Ishikawa (cell line): ENCODE results near the gene UGT1A8.

Source experiments
- CEBPB ChIP-seq: IDR thresholded peaks from 2 replicates; pipeline ENCODE4 v1.6.1; 2012
- CREB1 ChIP-seq: IDR thresholded peaks from 2 replicates; pipeline ENCODE4 v1.6.1; 2012; ENCODE audit warnings: low read depth
- EGR1 ChIP-seq: IDR thresholded peaks from 2 replicates; pipeline ENCODE4 v1.6.1; 2012
- FOXM1 ChIP-seq: IDR thresholded peaks from 2 replicates; pipeline ENCODE4 v1.6.1; 2012; ENCODE audit warnings: low read depth, borderline replicate concordance
- NFIC ChIP-seq: IDR thresholded peaks from 2 replicates; pipeline ENCODE4 v1.6.1; 2012
- RAD21 ChIP-seq: IDR thresholded peaks from 2 replicates; pipeline ENCODE4 v1.6.1; 2012; ENCODE audit warnings: low read depth
- TAF1 ChIP-seq: IDR thresholded peaks from 2 replicates; pipeline ENCODE4 v1.6.1; 2012; ENCODE audit warnings: low read depth, mild to moderate bottlenecking
- TCF12 ChIP-seq: IDR thresholded peaks from 2 replicates; pipeline ENCODE4 v1.6.1; 2012; ENCODE audit warnings: low read depth
- TEAD4 ChIP-seq: IDR thresholded peaks from 2 replicates; pipeline ENCODE4 v1.6.1; 2012
- YY1 ChIP-seq: IDR thresholded peaks from 2 replicates; pipeline ENCODE4 v1.6.1; 2012; ENCODE audit warnings: low read depth
- ZBTB7A ChIP-seq: IDR thresholded peaks from 2 replicates; pipeline ENCODE4 v1.6.1; 2012; ENCODE audit warnings: low read depth
- TF ChIP-seq, protein P1 (sequence below): IDR thresholded peaks from 2 replicates; pipeline ENCODE4 v1.6.1; 2012
- TF ChIP-seq, protein P2 (sequence below): IDR thresholded peaks from 2 replicates; pipeline ENCODE4 v1.6.1; 2012; ENCODE audit warnings: low read depth, mild to moderate bottlenecking
- TF ChIP-seq, protein P3 (sequence below): IDR thresholded peaks from 2 replicates; pipeline ENCODE4 v1.6.1; 2012

UGT1A8 gene

DNA sequence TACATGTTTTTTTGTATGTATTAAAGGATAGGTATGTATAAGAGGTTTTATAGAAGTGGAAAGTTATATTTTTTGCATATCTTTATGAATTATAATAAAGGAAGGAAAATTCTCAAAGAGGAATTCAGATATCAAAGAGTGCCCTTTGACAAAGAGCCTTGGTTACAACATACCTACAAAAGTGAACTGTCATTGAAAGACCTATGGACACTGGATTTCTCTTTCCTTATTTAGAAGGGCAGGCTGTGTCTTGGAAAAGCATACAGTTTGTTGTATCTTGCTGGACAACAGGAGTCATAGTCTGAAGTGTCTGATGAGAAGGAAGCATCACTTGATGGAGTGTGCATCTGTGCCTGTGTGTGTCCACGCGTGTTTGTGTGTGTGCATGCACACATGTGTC, 34.0 kb downstream of the UGT1A8 start:
- TF ChIP-seq NFIC: no peak
- TF ChIP-seq ZBTB7A: no peak
- TF ChIP-seq, protein P1, sequence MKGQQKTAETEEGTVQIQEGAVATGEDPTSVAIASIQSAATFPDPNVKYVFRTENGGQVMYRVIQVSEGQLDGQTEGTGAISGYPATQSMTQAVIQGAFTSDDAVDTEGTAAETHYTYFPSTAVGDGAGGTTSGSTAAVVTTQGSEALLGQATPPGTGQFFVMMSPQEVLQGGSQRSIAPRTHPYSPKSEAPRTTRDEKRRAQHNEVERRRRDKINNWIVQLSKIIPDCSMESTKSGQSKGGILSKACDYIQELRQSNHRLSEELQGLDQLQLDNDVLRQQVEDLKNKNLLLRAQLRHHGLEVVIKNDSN: no peak
- no peak for TF ChIP-seq CEBPB
- TF ChIP-seq TEAD4: no peak
- TF ChIP-seq, protein P2, sequence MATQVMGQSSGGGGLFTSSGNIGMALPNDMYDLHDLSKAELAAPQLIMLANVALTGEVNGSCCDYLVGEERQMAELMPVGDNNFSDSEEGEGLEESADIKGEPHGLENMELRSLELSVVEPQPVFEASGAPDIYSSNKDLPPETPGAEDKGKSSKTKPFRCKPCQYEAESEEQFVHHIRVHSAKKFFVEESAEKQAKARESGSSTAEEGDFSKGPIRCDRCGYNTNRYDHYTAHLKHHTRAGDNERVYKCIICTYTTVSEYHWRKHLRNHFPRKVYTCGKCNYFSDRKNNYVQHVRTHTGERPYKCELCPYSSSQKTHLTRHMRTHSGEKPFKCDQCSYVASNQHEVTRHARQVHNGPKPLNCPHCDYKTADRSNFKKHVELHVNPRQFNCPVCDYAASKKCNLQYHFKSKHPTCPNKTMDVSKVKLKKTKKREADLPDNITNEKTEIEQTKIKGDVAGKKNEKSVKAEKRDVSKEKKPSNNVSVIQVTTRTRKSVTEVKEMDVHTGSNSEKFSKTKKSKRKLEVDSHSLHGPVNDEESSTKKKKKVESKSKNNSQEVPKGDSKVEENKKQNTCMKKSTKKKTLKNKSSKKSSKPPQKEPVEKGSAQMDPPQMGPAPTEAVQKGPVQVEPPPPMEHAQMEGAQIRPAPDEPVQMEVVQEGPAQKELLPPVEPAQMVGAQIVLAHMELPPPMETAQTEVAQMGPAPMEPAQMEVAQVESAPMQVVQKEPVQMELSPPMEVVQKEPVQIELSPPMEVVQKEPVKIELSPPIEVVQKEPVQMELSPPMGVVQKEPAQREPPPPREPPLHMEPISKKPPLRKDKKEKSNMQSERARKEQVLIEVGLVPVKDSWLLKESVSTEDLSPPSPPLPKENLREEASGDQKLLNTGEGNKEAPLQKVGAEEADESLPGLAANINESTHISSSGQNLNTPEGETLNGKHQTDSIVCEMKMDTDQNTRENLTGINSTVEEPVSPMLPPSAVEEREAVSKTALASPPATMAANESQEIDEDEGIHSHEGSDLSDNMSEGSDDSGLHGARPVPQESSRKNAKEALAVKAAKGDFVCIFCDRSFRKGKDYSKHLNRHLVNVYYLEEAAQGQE: no peak
- no peak for TF ChIP-seq YY1
- TF ChIP-seq, protein P3, sequence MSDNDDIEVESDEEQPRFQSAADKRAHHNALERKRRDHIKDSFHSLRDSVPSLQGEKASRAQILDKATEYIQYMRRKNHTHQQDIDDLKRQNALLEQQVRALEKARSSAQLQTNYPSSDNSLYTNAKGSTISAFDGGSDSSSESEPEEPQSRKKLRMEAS: no peak

DNA sequence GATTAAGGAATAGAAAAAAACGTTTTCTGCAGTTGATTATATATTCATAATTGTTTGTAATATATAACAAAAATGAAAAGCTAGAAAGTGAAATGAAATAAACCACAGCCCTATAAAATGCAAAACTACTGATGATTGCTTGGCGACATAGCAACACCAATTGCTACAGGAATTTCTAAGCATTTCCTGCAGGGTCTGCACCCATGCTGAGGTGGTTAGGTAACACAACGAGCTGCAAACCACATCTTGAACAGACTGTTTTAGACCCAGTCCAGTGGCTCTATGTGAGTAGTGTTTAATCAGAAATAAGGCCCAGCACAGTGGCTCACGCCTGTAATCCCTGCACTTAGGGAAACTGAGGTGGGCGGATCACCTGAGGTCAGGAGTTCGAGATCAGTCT, 37.1 kb downstream of the UGT1A8 start:
- TF ChIP-seq, protein P3: no peak
- no peak for TF ChIP-seq RAD21
- no peak for TF ChIP-seq TAF1
- no peak for TF ChIP-seq YY1

DNA sequence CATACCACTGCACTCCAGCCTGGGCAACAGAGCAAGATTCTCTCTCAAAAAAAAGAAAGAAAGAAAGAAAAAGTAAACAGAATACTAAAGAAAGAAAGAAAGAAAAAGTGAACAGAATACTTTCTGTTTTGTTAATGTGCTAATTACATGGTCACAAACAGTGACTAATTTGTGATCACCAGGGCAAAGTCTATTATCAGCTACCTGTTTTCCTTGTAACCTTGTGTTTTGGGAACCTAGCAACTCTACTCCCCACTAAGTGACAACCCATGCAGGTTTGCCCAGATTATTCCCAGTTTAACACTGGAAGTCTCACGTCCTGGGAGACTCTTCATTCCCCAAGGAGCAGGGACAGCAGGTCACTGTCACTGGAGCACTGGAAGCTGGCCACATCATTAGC, 37.6 kb downstream of the UGT1A8 start:
- TF ChIP-seq, protein P2: no peak
- no peak for TF ChIP-seq TEAD4
- TF ChIP-seq, protein P1: no peak
- no peak for TF ChIP-seq NFIC
- TF ChIP-seq EGR1: no peak
- TF ChIP-seq RAD21: no peak
- no peak for TF ChIP-seq ZBTB7A
- no peak for TF ChIP-seq FOXM1
- TF ChIP-seq, protein P3: no peak
- no peak for TF ChIP-seq CREB1

DNA sequence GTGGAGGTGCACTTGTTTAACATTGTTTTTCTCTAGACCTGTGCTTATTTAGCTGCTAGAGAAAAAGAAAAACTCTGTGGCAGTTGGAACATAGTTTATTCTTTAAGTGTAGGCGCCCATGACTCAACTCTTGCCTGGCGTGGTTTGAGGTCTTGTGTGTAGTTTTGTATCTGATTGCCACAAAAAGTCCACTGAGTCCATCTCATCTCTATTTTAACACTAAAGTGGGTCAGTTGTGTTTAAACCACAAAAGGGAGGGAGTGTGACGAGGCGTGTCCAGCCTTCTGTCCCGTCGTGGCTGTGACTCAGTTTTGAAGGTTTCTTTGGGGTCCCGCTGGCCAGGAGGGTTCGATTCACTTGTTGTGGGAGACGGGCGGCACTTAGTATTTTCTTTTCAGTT, 39.0 kb downstream of the UGT1A8 start:
- TF ChIP-seq YY1: no peak
- TF ChIP-seq TEAD4: no peak
- no peak for TF ChIP-seq TAF1
- TF ChIP-seq NFIC: no peak

DNA sequence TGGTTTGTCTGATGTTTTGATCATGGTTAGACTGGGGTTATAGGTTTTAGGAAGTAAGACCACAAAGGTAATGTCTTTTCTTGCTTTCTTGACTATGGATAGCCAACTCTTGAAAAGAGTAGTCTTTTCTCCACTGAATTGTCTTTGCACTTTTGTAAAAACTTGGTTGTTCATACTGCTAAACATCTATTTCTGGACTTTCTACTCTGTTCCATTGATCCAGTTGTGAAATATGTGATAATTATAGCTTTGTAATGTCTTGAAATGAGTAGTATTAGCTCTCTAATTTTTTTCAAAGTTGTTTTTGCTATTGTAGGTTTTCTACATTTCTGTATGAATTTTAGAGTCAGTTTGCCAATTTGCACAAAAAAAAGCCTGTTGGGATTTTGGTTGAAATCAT, 41.2 kb downstream of the UGT1A8 start:
- TF ChIP-seq RAD21: no peak
- no peak for TF ChIP-seq TEAD4
- TF ChIP-seq, protein P3: no peak
- TF ChIP-seq ZBTB7A: no peak
- TF ChIP-seq, protein P2: no peak
- TF ChIP-seq CREB1: no peak
- no peak for TF ChIP-seq TCF12
- no peak for TF ChIP-seq YY1
- no peak for TF ChIP-seq NFIC
- TF ChIP-seq, protein P1: no peak
- no peak for TF ChIP-seq FOXM1
- TF ChIP-seq TAF1: no peak
